Retinal pigment epithelial cell (primary cell): ENCODE data around the gene PDE9A.

ENCODE experiments used
- DNase-seq: peaks from one replicate; pipeline ENCODE4 v3.0.0-alpha.2; 2010; ENCODE audit warnings: low read depth
- H3K4me3 ChIP-seq: 2 replicates; pipeline ENCODE4 v1.5.1; 2011; ENCODE audit warnings: mild to moderate bottlenecking, low read length, control low read depth, moderate library complexity
- CTCF ChIP-seq: conservative IDR thresholded peaks from 2 replicates; pipeline ENCODE4 v1.5.1; 2011; ENCODE audit warnings: low read depth, low read length, control low read depth, inconsistent platforms

The PDE9A gene

GRCh38 chr21:42650033-42650370 lies 3.4 kb upstream of the PDE9A start:
- no peak for TF ChIP-seq CTCF
- no peak for DNase-seq
- H3K4me3 ChIP-seq = no peak overlapping the region

GRCh38 chr21:42650441-42651421 lies 2.7 kb upstream of the PDE9A start:
- no peak for TF ChIP-seq CTCF
- H3K4me3 ChIP-seq = no peak overlapping the region
- DNase-seq = no peak

GRCh38 chr21:42651515-42652401 lies 1.7 kb upstream of the PDE9A start:
- no peak overlapping the region for H3K4me3 ChIP-seq
- TF ChIP-seq CTCF = no peak
- DNase-seq = no peak

- TF ChIP-seq CTCF = peak; percentile 63
- H3K4me3 ChIP-seq = peak overlapping the region; percentile 21
- DNase-seq = no peak
Observed at GRCh38 chr21:42652527-42653230, 742 bp upstream of the PDE9A start.

GRCh38 chr21:42654179-42654912 lies 925 bp downstream of the PDE9A start:
- peak; percentile 38 for TF ChIP-seq CTCF
- no peak for DNase-seq
- H3K4me3 ChIP-seq = peak overlapping the region; percentile 43
